Putamen (tissue), 1 donor: Measurements from ENCODE around the gene ZCWPW2.

Source experiments
- DNase-seq: peaks from one replicate; pipeline ENCODE4 v3.0.0-alpha.2; 2016; ENCODE audit warnings: low spot score

Gene ZCWPW2

GRCh38 chr3:28376424-28376823 is 27.9 kb downstream of the ZCWPW2 start:
- no peak for DNase-seq

- DNase-seq = no peak
These were observed 37.5 kb downstream of the ZCWPW2 start for GRCh38 chr3:28386049-28386448.

- DNase-seq = no peak
These were observed 40.5 kb downstream of the ZCWPW2 start for GRCh38 chr3:28388978-28389377.

DNA sequence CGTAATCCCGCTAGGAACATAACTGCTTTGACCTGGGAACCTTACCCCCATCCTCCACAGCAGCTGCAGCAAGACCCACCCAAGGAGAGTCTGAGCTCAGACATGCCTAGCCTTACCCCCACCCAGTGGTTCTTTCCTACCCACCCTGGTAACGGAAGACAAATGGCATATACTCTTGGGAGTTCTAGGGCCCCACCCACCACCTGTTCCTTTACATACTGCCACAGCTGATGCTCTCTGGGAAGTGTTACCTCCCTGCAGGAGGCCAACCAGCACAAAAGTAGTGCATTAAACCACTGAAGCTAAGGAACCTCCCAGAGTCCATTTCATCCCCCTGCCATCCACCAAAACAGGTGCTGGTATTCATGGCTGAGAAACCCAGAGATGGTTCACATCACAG is 50.7 kb downstream of the ZCWPW2 start:
- DNase-seq = no peak

GRCh38 chr3:28406241-28406640 is 57.7 kb downstream of the ZCWPW2 start:
- no peak for DNase-seq

- DNase-seq = no peak
These were observed 100.9 kb downstream of the ZCWPW2 start for GRCh38 chr3:28449398-28449797.

DNA sequence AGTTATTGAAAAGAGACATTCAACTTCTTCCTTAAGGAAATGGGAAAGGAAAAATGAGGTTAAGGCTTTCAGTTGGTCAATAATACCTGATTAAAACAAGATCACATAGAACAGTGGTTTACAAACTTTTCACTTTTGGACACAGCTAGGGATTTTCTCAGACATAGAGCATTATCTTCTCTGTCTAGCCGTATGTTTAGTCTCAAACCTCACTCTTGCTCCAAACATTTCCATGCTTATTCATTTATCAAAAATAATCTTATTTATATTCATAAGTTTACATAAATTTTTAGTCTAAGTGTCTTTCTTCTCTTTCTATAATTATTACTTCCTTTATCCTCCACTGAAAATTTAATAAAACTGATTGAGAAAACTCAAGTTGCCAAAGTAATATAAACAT is 114.3 kb downstream of the ZCWPW2 start:
- DNase-seq = no peak

DNA sequence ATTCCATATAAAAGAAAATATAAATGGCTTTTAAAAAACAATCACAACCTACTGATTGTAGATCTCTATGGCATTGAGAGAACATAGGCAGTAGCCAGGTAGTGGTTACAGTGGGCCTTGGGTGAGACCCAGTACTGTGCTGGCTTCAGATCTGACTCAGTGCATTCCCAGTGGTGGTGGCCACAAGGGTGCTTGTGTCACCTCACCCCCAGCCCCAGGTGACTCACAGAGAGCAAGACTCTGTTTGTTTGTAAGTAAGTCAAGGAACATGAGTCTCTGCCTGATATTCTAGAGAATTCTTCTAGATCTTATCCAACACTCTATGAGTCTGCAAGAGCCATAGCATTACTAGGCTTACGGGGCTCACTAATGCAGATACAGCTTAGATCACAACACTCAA is 118.9 kb downstream of the ZCWPW2 start:
- DNase-seq = no peak

GRCh38 chr3:28476194-28476593 is 127.7 kb downstream of the ZCWPW2 start:
- peak; percentile 7 for DNase-seq

- no peak for DNase-seq
These were observed 128.2 kb downstream of the ZCWPW2 start for GRCh38 chr3:28476764-28477163.

DNA sequence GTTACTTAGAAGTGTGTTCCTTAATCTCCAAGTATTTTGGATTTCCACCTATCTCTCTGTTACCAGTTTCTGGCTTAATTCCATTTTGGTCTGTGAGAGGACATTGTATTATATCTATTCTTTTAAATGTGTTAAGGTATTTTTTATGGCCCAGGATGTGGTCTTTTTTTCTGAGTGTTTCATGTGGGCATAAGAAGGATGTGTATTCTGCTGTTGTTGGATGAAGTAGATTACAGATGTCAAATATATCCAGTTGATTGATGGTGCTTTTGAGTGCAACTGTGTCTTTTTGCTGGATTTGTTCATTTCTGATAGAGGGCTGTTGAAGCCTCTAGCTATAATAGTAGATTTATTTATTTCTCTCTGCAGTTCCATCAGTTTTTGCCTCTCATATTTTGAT is 136.6 kb downstream of the ZCWPW2 start:
- no peak for DNase-seq

DNA sequence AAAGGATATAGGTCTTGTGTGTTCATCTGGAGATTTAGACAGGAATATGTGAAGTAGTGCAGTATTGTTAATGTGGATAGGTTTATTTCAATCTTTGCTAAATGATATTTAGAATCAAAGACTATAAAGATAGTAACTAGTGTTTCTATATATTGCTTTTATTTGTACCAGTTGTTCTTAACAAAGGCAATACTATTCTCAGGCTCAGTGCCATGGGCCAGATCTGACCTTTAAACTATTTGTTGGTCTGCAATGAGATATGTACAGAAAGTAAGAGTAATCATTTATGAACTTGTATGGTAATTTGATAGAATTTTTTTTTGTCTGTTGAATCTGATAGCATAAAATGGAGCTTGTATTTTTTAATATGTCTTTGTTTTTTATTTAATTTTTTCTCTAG is 146.8 kb downstream of the ZCWPW2 start:
- no peak for DNase-seq

DNA sequence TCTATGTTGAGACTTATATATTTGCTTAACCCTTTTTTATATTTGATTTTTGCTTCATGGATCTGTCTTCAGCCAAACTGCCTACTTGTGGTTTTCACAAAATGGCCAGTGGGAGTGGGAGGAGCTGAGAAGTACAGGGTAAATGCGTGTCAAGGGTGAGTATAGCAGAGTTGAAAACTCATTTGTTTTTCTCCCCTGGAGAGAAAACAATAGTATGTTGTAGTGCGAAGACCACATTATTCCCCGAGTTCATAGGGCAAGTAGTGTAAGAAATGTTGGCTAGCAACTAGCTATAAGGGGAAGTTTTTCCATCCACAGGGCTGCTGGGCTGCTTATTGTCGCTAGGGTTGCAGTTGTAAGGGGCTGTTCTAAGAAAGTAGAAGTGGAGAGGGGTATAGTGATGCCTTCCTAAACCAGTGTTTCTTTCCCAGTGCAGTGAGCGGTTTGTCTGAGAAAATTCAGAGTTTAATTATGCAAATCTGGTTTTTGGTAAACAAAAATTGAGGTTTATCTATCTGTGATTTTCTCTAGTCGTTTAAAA is 153.9 kb downstream of the ZCWPW2 start:
- DNase-seq = no peak

DNA sequence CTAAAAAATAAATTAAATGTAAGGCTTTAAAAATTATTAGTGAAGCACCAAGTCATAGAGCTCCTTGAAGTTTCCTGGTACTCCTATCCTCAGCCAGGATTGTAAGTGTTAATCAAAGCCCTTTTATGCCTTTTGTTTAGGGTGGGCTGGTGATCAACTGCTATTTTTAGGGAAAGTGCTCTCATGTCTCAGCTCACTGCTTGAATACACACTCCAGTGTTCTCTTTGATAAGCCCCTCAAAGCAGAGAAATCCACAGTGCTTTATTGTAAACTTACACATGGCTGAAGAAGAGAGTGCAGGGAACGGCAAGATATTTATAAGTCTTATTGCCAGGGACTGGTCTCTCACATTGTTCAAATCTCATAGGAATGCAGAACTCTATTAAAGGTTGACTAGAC is 156.5 kb downstream of the ZCWPW2 start:
- no peak for DNase-seq

GRCh38 chr3:28521663-28522062 is 173.1 kb downstream of the ZCWPW2 start:
- no peak for DNase-seq

DNA sequence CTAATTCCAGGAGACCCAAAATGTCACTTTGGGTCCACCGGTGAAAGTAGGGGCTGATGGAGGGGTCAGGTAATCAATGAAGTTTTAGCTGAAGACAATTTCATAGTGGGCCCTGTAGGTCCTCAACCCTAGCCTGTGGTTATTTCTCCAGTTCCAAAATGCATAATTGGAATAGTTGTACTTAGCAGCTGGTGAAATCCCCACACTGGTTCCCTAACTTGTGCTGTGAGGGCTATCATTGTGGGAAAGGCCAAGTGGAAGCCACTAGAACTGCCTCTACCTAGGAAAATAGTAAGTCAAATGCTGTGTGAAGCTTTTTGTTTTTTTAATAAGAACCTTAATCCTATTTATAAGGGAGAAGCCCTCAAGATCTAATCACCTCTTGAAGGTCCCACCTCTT is 193.8 kb downstream of the ZCWPW2 start:
- no peak for DNase-seq

DNA sequence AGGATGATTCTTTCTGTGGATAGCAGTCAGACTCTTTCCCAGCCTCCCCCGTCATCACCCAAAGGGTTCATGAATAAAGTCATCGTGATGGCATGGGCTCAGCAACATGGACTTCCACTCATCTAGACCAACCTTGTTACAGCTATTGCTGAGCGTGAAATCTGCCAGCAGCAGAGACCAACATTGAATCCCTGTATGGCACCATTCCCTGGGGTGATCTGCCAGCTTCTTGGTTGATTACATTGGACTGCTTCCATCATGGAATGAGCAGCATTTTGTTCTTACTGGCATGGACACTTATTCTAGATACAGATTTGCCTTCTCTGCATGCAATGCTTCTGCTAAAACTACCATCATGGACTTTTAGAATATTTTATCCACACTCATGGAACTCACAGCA is 195.7 kb downstream of the ZCWPW2 start:
- DNase-seq = no peak

GRCh38 chr3:28544831-28545230 is 196.3 kb downstream of the ZCWPW2 start:
- no peak for DNase-seq

GRCh38 chr3:28547677-28548076 is 199.2 kb downstream of the ZCWPW2 start:
- no peak for DNase-seq

GRCh38 chr3:28553175-28553574 is 204.7 kb downstream of the ZCWPW2 start:
- no peak for DNase-seq

GRCh38 chr3:28556195-28556594 is 207.7 kb downstream of the ZCWPW2 start:
- DNase-seq = no peak

GRCh38 chr3:28564211-28564610 is 215.7 kb downstream of the ZCWPW2 start:
- no peak for DNase-seq

DNA sequence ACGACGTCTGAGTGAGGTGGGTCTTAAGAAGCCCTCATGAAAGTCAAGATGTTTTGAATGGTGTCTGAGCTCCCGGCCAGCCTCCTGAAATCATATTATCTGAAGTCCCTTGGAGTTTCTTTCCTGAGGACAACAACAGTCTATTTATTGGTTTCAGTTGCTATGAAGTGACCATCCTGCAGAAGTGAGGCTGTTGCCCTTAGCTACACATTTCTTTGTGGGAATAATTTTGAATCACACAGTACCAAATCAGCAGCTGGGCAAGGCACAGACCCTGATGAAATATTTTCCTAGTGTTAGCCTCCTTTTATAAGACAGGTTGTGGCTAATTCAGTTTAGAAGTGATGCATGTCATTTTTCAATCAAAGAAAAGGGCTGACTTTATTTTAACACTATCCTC is 220.8 kb downstream of the ZCWPW2 start:
- DNase-seq = no peak

DNA sequence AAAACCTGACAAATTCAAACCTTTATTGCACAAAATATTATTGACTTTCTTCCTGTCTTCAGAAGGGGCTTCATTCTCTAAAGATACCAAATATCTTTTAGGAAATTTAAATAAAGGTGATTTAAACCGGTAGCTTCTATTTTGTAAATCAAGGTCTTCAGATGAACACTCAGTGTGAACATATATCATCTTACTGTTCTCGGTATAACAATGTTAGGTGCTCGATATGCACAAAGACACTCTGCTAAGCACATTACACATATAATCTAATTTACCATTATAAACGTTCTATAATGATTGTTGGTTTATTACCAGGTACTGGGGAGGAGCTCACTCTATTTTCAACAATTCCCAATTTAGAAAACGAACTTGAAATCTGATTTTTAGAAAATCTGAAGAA is 225.5 kb downstream of the ZCWPW2 start:
- no peak for DNase-seq
